Skin of body (tissue), 3 donors: ENCODE results near the gene ARL15. TPM values are rescaled to one million over a fixed set of nuclear protein-coding genes. Genes with fewer than 3 reads are reported as not detected.
"Not testable (repeated sequence)": the region's sequence is repeated elsewhere in the genome, so short reads cannot be mapped to it uniquely, and the experiment has no call there.

ENCODE experiments used
- DNase-seq: peaks from one replicate; lab custom pipeline; 2025; lab: John Stamatoyannopoulos, UW
- small RNA-seq: library from RNA; depleted of rRNA; stranded (forward); fragments of <200 nt; gene quantifications from one replicate; pipeline ENCODE3, GENCODE V24; 2014; ENCODE audit warnings: low replicate concordance
- total RNA-seq: library from RNA; depleted of rRNA; stranded (reverse); fragments of >200 nt; gene quantifications from one replicate; pipeline ENCODE4 v1.2.3, GENCODE V29; 2014

Gene ARL15
- total RNA-seq, 1 donor from 2014 or later: 73.2 TPM

- DNase-seq: no peak
Measured at GRCh38 chr5:53858700-53859456, 451.5 kb downstream of the ARL15 start.

DNA sequence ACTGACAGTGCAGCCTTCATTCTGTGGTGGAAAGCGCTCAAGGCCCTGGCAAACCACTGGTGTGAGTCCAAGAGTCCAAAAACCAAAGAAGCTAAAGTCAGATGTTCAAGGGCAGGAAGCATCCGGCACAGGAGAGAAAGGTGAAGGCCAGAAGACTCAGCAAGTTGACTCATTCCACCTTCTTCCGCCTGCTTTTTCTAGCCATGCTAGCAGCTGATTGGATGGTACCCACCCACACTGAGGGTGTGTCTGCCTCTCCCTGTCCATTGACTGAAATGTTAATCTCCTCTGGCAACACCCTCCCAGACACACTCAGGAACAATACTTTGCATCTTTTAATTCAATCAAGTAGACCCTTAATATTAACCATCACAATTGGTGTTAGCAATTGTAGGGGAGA is 453.9 kb downstream of the ARL15 start:
- DNase-seq: no peak

GRCh38 chr5:53836851-53837430 is 473.4 kb downstream of the ARL15 start:
- DNase-seq: not testable (repeated sequence)

GRCh38 chr5:53834500-53834899 is 475.9 kb downstream of the ARL15 start:
- DNase-seq: no peak

Small RNA genes within 50 kb of the gene (small RNA-seq; reads per million reads assigned to genes)
- gene AC008873.1 (not detected), gene MIR4459 (not detected), gene MIR581 (0.07 reads per million), gene RNU6-272P (not detected)

Other genes starting within 250 kb of the ARL15 start
- gene HSPB3, start 145.1 kb upstream of the ARL15 start, total RNA-seq: 15.3 TPM
- gene SNX18, start 207.2 kb upstream of the ARL15 start, total RNA-seq: 33.9 TPM